Renal pelvis (tissue), 4 donors: ENCODE measurements around the gene TMEM151B. TPM values are rescaled to one million over a fixed set of nuclear protein-coding genes. Genes with fewer than 3 reads are reported as not detected.
"Not testable (repeated sequence)": the region's sequence is repeated elsewhere in the genome, so short reads cannot be mapped to it uniquely, and the experiment has no call there.

Experiments
- DNase-seq: peaks from one replicate; pipeline ENCODE4 v3.0.0-alpha.2; 2013
- polyA plus RNA-seq, 3 donors: library from polyadenylated mRNA; unstranded; fragments of 120-200 nt; gene quantifications; one replicate each; pipeline ENCODE4 v1.2.1, GENCODE V29; 2013; ENCODE audit not compliant: insufficient read length in 3 of 3

The TMEM151B gene
- polyA plus RNA-seq, 3 donors: 0.94 to 1.2 (median 1.0) TPM

GRCh38 chr6:44304282-44305199, 34.3 kb downstream of the TMEM151B start:
- no peak for DNase-seq

- DNase-seq: no peak
Observed at GRCh38 chr6:44305200-44305725, 35.0 kb downstream of the TMEM151B start.

GRCh38 chr6:44306710-44307109, 36.5 kb downstream of the TMEM151B start:
- no peak for DNase-seq

GRCh38 chr6:44307217-44307616, 37.0 kb downstream of the TMEM151B start:
- no peak for DNase-seq

DNA sequence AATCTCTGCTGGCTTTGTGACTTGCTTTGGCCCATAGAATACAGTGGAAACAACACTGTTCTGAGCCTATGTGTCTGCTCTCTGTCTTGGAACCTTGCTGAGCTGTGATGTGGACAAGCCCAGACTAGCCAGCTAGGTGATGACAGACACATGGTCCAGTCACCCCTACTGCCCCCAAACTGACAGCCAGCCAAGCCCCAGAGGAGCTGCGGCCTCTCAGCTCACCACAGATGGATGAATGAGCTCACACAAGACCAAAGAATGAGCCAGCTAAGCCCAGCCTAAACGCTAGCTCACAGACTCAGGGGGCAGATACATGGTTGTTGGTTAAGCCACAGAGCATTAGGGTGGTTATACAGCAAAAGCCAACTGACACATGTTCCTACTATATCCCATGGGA, 38.8 kb downstream of the TMEM151B start:
- DNase-seq: no peak

- no peak for DNase-seq
Observed at GRCh38 chr6:44309631-44310030, 39.4 kb downstream of the TMEM151B start.

- no peak for DNase-seq
Observed at GRCh38 chr6:44310241-44310640, 40.0 kb downstream of the TMEM151B start.

DNA sequence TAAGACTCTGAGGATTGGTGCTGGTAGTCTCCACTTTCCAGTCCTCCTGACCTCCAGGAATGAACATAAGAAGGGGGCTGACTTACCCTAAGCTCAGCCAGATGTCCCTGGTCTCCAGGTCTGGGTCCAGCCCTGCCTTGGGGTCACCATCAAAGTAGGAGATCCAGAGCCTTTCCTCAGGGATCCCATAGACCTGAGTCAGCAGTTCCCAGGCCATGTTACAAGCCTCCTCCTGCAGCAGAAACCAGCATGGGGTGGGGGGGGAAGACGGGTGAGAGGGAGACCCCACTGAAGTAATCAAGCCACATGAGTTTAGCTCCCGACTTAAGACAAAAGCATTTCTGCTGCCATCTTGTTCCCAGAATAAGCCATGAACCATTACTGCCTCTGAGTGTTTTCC, 41.1 kb downstream of the TMEM151B start:
- no peak for DNase-seq

DNA sequence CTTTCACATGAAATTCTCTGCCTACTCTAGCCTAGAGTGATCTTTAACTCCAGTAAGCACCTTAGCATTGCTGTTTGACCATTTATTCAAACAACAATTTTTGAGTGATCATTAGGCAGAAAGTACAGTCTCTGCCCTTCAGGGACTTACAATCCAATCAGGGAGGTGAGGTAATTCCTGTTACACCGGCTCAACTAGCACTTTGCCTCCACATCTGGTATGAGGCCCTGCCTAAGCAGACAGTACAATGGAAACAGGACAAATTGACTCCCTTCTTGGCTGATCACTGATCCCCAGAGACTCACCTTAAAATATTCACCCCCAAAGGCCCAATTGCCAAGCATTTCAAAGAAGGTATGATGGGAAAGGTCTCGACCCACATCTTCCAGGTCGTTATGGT, 41.5 kb downstream of the TMEM151B start:
- DNase-seq: no peak

DNA sequence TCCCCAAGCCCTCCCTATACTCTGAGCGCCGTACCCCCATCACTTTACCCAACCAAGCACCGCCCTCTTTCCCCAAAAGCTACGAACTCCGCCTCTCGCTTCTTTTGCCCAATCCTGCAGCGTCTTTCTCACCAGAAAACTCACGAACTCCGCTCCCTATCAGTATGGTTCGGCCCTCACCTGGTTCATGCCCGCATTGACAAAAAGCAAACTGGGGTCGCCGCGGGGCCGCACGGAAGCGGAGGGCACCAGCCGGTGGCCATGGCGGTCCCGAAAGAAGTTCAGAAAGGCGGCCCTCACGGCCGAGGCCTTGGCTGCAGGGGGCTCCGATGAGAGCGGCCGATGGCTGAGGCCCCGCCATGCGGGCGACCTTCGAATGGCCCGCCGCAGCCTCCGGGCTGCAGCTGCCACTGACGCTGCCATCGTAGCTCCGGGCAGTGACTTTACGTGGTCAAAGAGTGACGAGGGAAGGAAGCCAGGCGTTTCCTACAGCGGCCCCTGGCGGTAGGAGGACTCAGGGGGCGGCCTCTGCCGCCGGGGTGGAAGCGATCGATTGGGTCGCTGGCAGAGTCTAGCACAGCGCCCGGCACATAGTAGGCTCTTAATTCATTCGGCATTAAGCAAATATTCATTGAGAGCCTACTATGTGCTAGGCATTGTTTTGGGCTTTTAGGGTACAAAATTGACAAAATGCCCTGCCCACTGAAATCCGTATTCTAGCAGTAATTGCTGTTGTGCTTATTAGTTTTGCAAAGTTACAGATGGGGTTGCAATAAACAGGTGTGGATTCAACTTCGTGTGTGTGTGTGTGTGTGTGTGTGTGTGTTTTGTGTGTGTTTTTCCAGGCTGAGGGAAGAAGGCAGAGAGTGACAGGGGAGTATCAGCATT, 42.9 kb downstream of the TMEM151B start, which contains the start of gene AARS2:
Gene AARS2 (minus strand): TSS at position 447 of the 888 bp plus-strand sequence. CDS start 24 bp downstream, at position 423.
- DNase-seq: peak; percentile 82

DNA sequence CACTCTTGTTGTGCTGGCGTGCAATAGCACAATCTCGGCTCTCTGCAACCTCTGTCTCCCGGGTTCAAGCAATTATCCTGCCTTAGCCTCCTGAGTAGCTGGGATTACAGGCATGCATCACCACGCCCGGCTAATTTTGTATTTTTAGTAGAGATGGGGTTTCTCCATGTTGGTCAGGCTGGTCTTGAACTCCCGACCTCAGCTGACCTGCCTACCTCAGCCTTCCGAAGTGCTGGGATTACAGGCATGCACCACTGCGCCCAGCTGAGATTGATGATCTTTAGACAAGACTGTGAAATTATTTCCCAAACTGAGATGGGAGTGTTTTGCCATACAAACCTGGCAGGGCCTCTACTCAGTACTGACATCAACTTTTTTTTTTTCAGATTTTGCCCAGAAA, 44.4 kb downstream of the TMEM151B start:
- not testable (repeated sequence) for DNase-seq

- no peak for DNase-seq
Observed at GRCh38 chr6:44315516-44315915, 45.3 kb downstream of the TMEM151B start.

DNA sequence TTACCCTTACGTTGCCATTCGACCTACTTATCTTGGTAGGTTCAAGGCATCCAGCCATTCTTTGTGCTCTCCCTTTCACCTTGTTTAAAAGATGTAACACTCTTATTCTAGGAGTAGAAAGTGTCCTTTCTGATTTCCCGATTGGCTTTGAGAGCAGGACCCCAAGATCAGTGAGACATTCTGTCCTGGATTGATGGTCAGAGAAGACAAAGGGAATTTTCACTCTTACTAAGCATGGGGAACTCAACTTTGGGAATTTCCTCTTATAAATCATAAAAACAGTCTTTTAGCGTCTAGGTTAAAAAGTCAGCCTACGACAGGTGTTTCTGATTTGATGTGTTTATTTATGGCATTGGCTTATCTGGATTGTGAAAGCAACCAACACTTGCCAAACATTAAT, 45.7 kb downstream of the TMEM151B start:
- DNase-seq: no peak

- DNase-seq: no peak
Observed at GRCh38 chr6:44316481-44316880, 46.2 kb downstream of the TMEM151B start.

DNA sequence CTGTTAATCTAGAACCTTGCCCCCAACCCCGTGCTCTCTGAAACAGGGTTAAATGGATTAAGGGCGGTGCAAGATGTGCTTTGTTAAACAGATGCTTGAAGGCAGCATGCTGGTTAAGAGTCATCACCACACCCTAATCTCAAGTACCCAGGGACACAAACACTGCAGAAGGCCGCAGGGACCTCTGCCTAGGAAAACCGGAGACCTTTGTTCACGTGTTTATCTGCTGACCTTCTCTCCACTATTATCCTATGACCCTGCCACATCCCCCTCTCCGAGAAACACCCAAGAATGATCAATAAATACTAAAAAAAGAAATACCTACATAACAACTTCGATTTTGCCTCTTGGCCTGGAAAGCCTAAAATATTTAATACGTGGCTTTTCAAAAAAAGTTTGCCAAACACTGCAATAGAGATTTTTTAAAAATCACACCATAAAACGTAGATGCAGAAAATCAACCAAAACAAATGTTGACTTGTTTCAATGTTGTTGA, 46.9 kb downstream of the TMEM151B start:
- DNase-seq: not testable (repeated sequence)

DNA sequence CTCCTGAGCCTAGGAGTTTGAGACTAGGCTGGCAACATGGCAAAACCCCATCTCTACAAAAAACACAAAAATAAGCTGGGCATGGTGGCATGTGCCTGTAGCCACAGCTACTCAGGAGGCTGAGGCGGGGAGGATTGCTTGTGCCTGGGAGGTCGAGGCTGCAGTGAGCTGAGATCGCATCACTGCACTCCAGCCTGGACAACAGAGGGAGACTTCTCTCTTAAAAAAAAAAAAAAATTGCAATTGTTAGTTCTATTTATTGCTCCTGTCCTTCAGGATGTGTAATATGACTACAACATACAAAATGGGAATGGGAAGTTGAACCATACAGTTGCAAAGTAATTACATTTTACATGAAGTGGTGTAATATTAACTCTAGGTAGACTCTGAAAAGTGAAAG, 51.0 kb downstream of the TMEM151B start:
- no peak for DNase-seq

DNA sequence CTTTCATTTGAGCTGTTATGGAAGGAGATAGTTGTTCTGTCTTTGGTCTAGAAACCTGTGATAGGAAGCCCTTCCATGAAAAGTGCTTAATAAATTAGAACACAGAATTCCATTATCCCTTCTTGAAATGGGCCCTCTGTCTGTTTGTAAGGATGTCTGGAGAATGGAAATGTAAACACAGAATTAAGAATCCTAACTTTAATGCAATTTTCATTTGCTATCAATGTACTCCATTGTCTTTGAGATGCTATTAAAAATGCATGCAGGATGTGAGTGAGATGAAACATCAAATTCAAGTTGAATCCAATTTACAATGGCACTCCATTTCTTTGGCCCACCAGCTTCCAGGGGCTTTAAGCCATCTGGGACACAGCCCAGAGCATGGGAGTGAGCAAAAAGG, 56.8 kb downstream of the TMEM151B start:
- DNase-seq: no peak

GRCh38 chr6:44327760-44328159, 57.5 kb downstream of the TMEM151B start:
- no peak for DNase-seq

DNA sequence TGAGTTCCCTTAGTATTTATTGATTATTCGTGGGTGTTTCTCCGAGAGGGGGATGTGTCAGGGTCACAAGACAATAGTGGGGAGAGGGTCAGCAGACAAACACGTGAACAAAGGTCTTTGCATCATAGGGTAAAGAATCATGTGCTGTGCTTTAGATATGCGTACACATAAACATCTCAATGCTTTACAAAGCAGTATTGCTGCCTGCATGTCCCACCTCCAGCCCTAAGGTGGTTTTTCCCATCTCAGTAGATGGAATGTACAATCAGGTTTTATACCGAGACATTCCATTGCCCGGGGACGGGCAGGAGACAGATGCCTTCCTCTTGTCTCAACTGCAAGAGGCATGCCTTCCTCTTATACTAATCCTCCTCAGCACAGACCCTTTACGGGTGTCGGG, 58.0 kb downstream of the TMEM151B start:
- not testable (repeated sequence) for DNase-seq

DNA sequence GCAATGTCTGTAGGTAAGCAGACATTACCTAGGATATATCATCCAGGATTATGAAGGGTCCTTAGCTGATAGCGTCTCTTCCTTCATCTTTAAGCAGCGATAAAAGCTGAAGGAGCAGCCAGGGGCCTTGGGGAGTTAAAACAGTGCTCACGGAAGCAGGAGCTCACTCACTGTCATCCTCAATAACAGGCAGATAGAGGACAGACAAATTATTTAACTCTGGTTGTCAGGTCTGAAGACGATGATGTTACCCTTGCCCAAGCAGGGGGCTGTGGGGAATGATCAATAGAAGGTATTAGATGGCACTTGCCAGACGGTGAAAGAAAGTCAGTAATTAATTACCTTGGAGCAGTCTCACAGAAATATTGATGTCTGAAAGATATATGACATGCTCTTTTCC, 59.6 kb downstream of the TMEM151B start:
- no peak for DNase-seq

DNA sequence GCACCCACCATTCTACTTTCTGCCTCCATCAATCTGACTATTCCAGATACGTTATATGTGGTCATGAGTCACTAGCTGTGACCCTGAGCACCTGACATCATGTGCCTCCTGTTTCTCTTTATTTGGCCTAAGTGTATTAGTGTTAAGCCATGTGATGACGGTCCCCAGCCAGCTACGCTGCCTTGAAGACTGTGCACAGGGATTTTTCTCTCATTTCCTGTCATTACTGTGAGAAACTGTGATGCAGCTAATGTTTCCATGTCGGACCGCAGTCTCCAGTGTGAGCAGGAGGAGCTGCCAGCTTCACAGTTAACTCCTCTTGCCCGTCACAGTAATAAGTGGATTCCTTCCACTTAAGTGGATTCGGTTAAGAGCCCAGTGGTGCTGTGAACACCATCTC, 62.3 kb downstream of the TMEM151B start:
- DNase-seq: no peak

DNA sequence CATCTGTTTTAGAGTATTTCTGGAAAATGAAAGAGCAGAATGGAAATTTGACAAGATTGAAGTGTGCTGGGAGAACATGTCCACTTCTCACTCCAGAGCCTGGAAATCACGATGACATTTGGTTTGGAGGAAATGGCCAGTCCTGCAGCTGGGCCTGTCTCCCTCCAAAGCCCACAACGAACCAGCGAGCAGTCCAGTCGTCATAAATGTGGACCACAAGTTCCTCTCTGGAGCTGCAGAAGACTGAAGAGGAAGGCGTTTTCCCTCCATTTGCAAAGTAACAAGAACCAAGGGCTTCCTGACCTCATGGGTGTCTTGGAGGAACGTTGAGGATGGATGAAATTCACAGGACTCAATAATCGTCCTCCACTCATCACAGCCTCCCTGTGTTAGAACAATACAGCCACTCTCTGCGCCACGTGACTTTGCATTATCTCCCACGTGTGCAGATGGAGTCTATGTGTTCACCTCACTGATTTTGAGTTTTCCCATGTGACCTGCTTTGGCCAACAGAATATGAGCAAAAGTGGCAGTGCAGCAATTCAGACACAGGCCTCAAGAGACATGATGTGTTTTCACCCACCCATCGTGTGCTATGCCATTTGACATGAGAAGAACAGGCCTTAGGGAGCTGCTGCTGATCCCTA, 63.1 kb downstream of the TMEM151B start:
- DNase-seq: no peak
